Measurements from ENCODE around the gene ALG14. TPM values are rescaled to one million over a fixed set of nuclear protein-coding genes. Genes with fewer than 3 reads are reported as not detected.

The ALG14 gene
- total RNA-seq, 4 donors from 2014 or later, result 1.1 to 2.4 (median 1.4) TPM

DNA sequence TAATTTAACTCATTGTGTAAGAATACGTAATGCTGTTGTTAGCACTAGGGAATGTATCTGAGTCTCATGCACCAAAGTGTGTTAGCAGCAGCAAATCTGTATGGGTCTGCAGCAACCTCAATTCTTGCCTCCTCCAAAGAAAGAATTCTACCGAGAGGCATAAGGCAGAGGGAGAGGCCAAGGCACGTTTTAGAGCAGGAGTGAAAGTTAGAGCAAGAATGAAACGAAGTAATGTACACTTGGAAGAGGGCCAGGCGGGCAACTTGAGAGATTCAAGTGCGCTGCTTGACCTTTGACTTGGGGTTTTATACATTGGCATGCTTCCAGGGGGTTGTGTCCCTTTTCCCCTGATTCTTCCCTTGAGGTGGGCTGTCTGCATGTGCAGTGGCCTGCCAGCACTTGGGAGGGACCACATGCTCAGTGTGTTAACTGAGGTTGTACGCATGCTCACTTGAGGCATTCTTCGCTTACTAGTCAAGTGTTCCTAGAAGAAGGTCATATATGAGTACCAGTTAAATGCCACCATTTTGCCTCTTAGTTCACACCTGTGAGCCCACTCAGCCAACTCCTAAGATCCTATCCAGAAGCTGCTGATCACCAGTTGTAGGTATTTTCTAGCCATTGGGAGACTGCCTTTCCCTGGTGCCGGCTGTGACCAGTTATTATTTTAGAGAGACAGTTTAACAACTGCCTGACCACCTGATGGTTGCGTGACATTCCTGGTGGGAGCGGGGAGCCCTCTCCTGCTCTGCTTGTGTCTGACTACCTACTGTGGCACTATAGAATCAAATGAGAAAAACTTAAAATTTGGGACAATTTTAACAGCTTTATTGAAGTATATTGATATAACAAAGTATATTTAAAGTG lies 143.2 kb downstream of the ALG14 start:
- TF ChIP-seq, protein P1, sequence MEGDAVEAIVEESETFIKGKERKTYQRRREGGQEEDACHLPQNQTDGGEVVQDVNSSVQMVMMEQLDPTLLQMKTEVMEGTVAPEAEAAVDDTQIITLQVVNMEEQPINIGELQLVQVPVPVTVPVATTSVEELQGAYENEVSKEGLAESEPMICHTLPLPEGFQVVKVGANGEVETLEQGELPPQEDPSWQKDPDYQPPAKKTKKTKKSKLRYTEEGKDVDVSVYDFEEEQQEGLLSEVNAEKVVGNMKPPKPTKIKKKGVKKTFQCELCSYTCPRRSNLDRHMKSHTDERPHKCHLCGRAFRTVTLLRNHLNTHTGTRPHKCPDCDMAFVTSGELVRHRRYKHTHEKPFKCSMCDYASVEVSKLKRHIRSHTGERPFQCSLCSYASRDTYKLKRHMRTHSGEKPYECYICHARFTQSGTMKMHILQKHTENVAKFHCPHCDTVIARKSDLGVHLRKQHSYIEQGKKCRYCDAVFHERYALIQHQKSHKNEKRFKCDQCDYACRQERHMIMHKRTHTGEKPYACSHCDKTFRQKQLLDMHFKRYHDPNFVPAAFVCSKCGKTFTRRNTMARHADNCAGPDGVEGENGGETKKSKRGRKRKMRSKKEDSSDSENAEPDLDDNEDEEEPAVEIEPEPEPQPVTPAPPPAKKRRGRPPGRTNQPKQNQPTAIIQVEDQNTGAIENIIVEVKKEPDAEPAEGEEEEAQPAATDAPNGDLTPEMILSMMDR (IDR thresholded peaks at IDR 0.05; ENCODE audit: low read depth), result no peak

DNA sequence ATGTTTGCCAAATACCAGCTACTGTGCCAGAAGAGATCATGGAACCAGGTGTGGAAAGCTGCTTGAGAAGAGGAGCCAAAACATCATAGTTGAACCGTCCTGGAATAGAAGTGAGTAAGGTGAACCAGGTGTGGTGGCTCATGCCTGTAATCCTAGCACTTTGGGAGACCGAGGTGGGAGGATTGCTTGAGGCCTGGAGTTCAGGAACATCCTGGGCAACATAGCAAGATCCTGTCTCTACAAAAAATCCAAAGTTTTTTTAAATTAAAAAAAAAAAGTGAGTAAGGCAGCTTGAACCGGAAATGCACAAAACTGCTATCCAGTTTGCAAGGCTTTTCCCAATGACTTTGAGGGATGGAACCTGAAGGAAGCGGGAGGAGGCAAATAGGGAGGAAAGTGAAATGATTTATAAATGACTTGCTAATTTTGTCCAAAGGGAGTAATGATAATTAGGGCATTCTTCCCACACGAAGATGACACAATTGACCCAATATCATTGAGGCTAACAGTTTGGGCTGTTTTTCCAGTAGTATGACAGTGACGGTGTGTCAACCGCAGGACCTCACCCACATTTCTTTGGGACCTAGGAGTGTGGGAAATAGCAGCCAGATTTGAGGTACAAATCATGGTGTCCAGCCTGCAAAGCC lies 144.3 kb downstream of the ALG14 start:
- TF ChIP-seq, protein P1 (IDR thresholded peaks at IDR 0.05; ENCODE audit: low read depth), result no peak

DNA sequence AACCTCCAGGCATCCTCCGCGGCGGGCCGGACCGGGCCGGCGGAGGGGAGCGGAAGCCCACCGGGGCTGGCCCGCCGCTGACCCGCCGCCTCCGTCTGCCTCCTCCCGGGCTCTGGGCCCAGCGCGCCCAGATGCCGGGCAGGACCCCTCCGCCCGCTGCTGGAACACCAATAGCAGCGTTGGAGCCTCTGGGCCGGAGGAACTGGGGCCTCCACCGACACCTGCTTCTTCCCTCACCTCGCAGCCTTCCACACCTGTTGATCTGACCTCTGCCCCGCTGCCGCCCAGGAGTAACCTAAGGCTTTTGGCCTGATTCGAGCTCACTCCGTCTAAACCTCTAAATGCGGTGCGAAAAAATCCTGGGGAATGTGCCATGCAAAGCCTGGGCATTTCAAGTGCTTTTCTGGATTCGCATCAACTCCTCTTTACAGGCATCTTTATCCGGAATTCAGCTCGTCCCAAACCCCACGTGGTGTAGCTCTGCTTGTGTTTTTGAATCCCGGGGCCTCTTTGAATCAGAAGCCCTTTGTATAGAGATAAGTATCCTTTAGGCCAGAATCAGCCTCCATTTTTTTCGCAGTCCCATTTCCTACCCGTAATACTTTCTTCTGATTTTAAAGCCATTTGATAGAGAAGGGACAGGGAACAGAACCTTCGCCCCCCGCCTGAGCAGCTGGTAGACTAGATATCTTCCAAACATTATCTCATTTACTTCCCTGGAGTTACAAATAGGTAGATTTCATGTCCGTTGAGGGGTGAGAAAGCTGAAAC lies 145.2 kb downstream of the ALG14 start:
- TF ChIP-seq, protein P1 (IDR thresholded peaks at IDR 0.05; ENCODE audit: low read depth), result no peak

DNA sequence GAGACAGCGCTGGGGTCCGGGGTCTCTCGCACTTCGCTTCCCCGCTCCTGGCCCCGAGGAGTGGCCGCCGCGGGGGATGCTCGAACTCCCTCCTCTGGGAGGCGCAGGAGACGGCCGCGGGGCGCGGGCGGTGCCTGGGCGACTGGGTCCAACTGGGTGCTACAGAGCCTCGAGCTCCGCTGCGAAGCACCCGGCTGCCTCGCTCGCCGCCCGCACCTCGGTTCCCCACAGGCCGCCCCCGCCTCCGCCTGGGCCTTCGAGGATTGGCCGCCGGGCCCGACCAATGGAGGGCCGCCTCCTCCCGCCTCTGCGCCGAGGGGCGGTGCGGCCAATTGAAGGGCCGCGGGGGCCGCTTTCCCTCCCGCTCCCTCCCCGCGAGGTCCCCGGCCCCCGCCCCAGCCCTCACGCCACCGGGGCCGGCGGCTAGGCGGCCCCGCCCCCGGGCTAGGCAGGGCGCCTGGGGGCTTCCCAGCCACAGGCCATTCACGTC lies 145.8 kb downstream of the ALG14 start, which contains the start of gene CNN3:
Gene CNN3 (minus strand): TSS at position 196 of the 490 bp plus-strand sequence. CDS start 216 bp downstream, outside the sequence.
- TF ChIP-seq, protein P1 (IDR thresholded peaks at IDR 0.05; ENCODE audit: low read depth), result no peak

- TF ChIP-seq, protein P1 (IDR thresholded peaks at IDR 0.05; ENCODE audit: low read depth), result no peak
Observed at GRCh38 chr1:94926126-94926914, 146.4 kb downstream of the ALG14 start.

GRCh38 chr1:94925561-94926125 lies 147.1 kb downstream of the ALG14 start:
- TF ChIP-seq, protein P1 (IDR thresholded peaks at IDR 0.05; ENCODE audit: low read depth), result no peak

Data from subcutaneous adipose tissue (tissue), 4 donors.